ENCODE measurements around the gene HEXB.

- TF ChIP-seq CTCF (IDR thresholded peaks at IDR 0.05; ENCODE audit: insufficient read depth, low read length) (no peak), POLR2AphosphoS5 (IDR thresholded peaks at IDR 0.05; ENCODE audit: low read depth) (no peak), GABPA (IDR thresholded peaks at IDR 0.05; ENCODE audit: low read depth) (no peak), REST (IDR thresholded peaks at IDR 0.05; ENCODE audit: insufficient replicate concordance, low read depth) (no peak)
Observed at GRCh38 chr5:74684900-74685851, at the start of gene HEXB.
